Spinal cord (tissue), 10 donors: ENCODE data around the gene LIF. TPM values are rescaled to one million over a fixed set of nuclear protein-coding genes. Genes with fewer than 3 reads are reported as not detected.

ENCODE experiments used
- DNase-seq, 6 donors: peaks; one replicate each; pipeline versions ENCODE4 v3.0.0 to v3.0.0-alpha.2; 2013 to 2015; ENCODE audit warnings: low spot score in 6 of 6, low read depth in 4 of 6
- H3K27ac ChIP-seq: one replicate; pipeline ENCODE4 v1.5.1; 2013; ENCODE audit warnings: low read depth, low read length, control low read depth
- H3K27me3 ChIP-seq: one replicate; pipeline ENCODE4 v1.6.1; 2013; ENCODE audit warnings: low read length; ENCODE audit not compliant: control insufficient read depth, insufficient read depth
- H3K36me3 ChIP-seq: one replicate; pipeline ENCODE4 v1.6.1; 2013; ENCODE audit warnings: low read length; ENCODE audit not compliant: control insufficient read depth, insufficient read depth
- H3K4me1 ChIP-seq: one replicate; pipeline ENCODE4 v1.6.1; 2013; ENCODE audit warnings: low read length; ENCODE audit not compliant: control insufficient read depth, insufficient read depth
- H3K4me3 ChIP-seq: one replicate; pipeline ENCODE4 v1.5.1; 2013; ENCODE audit warnings: low read depth, low read length, control low read depth
- H3K9me3 ChIP-seq: one replicate; pipeline ENCODE4 v1.6.1; 2013; ENCODE audit warnings: low read length; ENCODE audit not compliant: control insufficient read depth, insufficient read depth
- WGBS: methylation state at CpG from one replicate; pipeline ENCODE4 v1.1.5; 2013; ENCODE audit warnings: missing lambda C conversion rate; ENCODE audit not compliant: insufficient coverage; 5-methylcytosine and 5-hydroxymethylcytosine counted together
- polyA plus RNA-seq, 2 donors: library from polyadenylated mRNA; unstranded; fragments of 120-200 nt; gene quantifications; one replicate each; pipeline ENCODE4 v1.2.1, GENCODE V29; 2013; ENCODE audit not compliant: insufficient read length in 2 of 2
- total RNA-seq, 2 donors: library from RNA; depleted of rRNA in 1 of 2; stranded (reverse); fragments of 120-200 nt in 1 of 2; fragments of >200 nt in 1 of 2; gene quantifications; one replicate each; pipeline versions ENCODE4 v1.2.3 to v1.2.4, GENCODE V29; 2013 to 2014
- donor health status: healthy.

LIF gene
- total and polyA plus RNA-seq, 4 donors = 0.20 to 0.84 (median 0.53) TPM

DNA sequence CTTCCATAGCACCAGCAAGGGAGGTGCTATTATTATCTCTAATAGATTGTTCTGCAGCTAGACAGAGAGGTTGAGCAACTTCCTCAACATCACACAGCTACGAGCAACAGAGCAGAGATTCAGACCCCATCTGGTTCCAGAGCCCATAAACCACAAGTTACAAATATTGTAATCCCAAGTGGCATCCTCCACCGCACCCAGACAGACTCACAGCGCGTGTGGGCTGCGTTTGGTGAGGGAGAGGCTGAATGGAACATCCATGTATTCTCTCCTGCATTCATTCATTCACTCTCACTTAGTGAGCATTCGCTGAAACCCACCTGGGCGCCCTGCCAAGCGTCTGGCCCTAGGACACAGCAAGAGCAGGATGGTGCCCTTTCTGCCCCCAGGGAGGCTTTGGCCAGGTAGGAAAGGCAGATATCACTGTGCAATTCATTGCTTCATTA lies 33.5 kb downstream of the LIF start:
- no peaks in the 10 kb centered on the region for H3K27me3 ChIP-seq
- no peaks in the 10 kb centered on the region for H3K9me3 ChIP-seq
- no peaks in the 10 kb centered on the region for H3K36me3 ChIP-seq
- no peak for DNase-seq
- H3K4me3 ChIP-seq = no peak overlapping the region
- peaks cover 50% of the 10 kb centered on the region for H3K4me1 ChIP-seq
- WGBS = 81% methylated on average over 5 of the region's 8 CpGs
- H3K27ac ChIP-seq = peak overlapping the region; percentile 52

- Histone ChIP-seq H3K9me3 (no peaks in the 10 kb centered on the region), H3K4me3 (no peak overlapping the region), H3K27ac (peak overlapping the region; percentile 52), H3K27me3 (no peaks in the 10 kb centered on the region), H3K36me3 (no peaks in the 10 kb centered on the region), H3K4me1 (peaks cover 48% of the 10 kb centered on the region)
- DNase-seq = peak in 1 of 6 donors; percentile 44
- 52% methylated on average over 4 of the region's 5 CpGs for WGBS
These were observed 34.1 kb downstream of the LIF start for GRCh38 chr22:30212363-30212995.

DNA sequence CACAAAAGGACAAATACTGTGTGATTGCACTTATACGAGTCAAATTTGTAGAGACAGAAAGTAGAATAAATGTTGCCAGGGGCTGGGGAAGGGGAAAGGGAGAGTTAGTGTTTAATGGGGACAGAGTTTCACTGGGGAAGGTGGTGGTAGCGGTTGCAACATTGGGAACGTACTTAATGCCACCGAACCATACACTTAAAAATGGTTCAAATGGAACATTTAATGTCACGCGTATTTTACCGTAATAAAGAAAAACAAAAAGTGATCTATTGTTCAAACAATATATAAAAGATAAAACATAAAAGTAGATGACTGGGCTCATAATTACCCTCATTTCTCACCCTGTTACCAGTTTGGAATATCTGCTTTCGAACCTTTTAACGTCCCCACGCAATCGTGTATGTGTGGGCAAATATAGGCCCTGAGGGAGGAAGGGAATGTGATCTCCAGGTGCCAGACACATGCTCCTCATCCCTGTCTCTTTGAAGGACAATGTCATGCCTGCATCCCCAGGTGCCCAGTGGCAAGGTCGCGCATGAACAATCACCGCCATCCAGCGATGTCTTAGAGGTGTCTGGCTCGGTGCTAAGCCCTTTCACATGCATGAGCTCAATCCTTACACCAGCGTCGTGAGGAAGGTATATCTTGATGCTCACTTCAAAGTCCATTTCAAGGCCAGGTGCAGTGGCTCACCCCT lies 35.3 kb downstream of the LIF start:
- DNase-seq = no peak
- Histone ChIP-seq H3K27me3 (no peaks in the 10 kb centered on the region), H3K4me1 (peaks cover 51% of the 10 kb centered on the region), H3K9me3 (no peaks in the 10 kb centered on the region), H3K27ac (no peak overlapping the region), H3K4me3 (no peak overlapping the region), H3K36me3 (no peaks in the 10 kb centered on the region)
- 93% methylated on average over 9 of the region's 18 CpGs for WGBS

DNA sequence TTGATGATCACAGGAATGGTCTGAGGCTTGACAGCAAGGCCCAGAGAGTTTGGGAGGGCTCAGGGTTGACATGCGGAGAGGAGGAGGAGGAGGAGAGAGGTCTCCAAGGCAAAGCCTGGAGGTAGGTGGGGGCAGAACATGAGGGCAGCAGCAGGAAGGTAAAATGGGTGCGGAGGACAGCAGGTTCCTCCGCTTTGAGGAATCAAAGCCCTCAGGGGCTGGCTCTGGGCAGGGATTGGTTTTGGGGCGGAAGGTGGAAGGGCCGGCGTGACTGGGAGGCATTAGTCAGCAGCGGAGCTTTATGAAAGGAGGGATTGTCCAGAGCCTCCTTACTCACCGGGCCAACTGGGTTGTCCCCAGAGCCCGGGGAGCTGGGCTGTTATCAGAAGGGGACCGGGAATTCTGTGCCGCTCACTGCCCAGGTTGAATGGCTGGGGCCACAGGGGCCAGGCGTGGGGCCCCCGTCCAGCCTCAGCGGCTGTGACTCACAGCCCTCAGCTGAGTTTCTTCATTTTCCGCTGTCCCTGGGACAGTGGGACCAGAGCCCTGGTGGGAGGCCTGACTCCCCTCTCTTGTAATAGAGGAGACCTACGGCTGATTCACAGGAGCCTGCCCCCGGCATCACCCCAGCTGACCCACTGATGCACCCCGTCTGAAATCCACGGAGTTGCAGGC lies 36.2 kb downstream of the LIF start:
- Histone ChIP-seq H3K4me3 (no peak overlapping the region), H3K27ac (peak overlapping the region; percentile 10)
- 57% methylated on average over 16 of the region's 19 CpGs for WGBS

DNA sequence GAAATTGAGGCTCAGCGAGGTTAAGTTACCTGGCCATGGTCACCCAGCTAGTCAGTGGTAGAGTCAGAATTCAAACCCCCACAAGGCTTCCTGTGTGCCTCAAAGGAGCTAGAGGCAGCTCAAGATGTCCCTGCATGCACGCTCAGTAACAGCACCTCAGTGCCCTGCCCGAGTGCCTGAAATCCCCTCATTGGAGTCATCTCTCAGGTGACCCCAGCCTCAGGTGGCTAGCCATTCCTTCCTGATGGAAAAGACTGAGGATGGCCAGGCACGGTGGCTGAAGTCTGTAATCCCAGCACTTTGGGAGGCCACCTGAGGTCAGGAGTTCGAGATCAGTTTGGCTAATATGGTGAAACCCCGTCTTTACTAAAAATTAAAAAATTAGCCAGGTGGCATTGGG lies 36.9 kb downstream of the LIF start:
- H3K4me3 ChIP-seq = no peak overlapping the region
- no peaks in the 10 kb centered on the region for H3K27me3 ChIP-seq
- WGBS = 97% methylated on average over 5 of the region's 6 CpGs
- H3K27ac ChIP-seq = peak overlapping the region; percentile 91
- H3K36me3 ChIP-seq = no peaks in the 10 kb centered on the region
- peaks cover 62% of the 10 kb centered on the region for H3K4me1 ChIP-seq
- no peak for DNase-seq
- H3K9me3 ChIP-seq = no peaks in the 10 kb centered on the region

More for the DNA sequence above, 36.2 kb downstream of the LIF start:
- DNase-seq = no peak
- Histone ChIP-seq H3K36me3 (no peaks in the 10 kb centered on the region), H3K9me3 (no peaks in the 10 kb centered on the region), H3K27me3 (no peaks in the 10 kb centered on the region), H3K4me1 (peaks cover 58% of the 10 kb centered on the region)

GRCh38 chr22:30208631-30209603 lies 37.6 kb downstream of the LIF start:
- DNase-seq = peak in 2 of 6 donors; percentile 49 to 59
- no peaks in the 10 kb centered on the region for H3K36me3 ChIP-seq
- no peak overlapping the region for H3K4me3 ChIP-seq
- H3K27ac ChIP-seq = peak overlapping the region; percentile 91
- H3K9me3 ChIP-seq = no peaks in the 10 kb centered on the region
- 67% methylated on average over 25 of the region's 26 CpGs for WGBS
- H3K4me1 ChIP-seq = peaks cover 65% of the 10 kb centered on the region
- H3K27me3 ChIP-seq = no peaks in the 10 kb centered on the region

GRCh38 chr22:30206944-30207343 lies 39.6 kb downstream of the LIF start:
- DNase-seq = no peak
- 65% methylated on average over 13 of the region's 16 CpGs for WGBS
- Histone ChIP-seq H3K4me1 (peaks cover 64% of the 10 kb centered on the region), H3K9me3 (no peaks in the 10 kb centered on the region), H3K4me3 (no peak overlapping the region), H3K27ac (no peak overlapping the region), H3K36me3 (no peaks in the 10 kb centered on the region), H3K27me3 (no peaks in the 10 kb centered on the region)

GRCh38 chr22:30205281-30206115 lies 41.1 kb downstream of the LIF start:
- Histone ChIP-seq H3K4me1 (peaks cover 61% of the 10 kb centered on the region), H3K36me3 (no peaks in the 10 kb centered on the region), H3K27ac (no peak overlapping the region), H3K9me3 (no peaks in the 10 kb centered on the region), H3K27me3 (no peaks in the 10 kb centered on the region), H3K4me3 (no peak overlapping the region)
- 66% methylated on average over 23 of the region's 25 CpGs for WGBS
- DNase-seq = peak in 2 of 6 donors; percentile 21 to 34
